ENCODE results near the gene DCAF17.

DNA sequence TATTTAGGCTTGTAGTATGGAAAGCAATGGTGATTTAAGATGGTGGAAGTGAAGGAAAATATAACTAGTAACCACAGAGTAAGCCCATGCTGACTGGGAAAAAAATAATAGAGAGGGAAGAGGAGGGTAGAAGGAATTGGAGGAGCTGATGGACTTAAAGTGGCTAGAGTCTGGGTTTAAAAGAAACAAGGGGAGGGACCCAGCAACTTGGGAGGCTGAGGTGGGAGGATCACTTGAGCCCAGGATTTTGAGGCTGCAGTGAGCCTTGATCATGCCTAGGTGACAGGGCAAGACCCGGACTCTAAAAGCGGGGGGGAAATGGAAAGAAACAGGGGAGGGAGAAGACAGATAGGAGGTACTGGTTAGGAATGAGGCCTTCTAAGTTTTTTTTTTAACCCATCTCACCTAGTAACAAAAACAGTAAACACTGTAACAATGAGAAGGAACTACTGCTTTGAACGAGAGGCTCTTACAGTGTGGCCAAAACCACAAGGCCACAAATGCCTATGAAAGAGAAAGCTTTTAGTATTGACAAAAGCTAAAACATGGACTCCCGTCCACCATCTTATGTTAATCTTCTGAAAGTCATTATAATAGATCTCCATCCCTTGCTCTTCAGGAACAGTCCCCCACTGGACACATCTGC is 26.9 kb upstream of the DCAF17 start:
- TF ChIP-seq, protein P1, sequence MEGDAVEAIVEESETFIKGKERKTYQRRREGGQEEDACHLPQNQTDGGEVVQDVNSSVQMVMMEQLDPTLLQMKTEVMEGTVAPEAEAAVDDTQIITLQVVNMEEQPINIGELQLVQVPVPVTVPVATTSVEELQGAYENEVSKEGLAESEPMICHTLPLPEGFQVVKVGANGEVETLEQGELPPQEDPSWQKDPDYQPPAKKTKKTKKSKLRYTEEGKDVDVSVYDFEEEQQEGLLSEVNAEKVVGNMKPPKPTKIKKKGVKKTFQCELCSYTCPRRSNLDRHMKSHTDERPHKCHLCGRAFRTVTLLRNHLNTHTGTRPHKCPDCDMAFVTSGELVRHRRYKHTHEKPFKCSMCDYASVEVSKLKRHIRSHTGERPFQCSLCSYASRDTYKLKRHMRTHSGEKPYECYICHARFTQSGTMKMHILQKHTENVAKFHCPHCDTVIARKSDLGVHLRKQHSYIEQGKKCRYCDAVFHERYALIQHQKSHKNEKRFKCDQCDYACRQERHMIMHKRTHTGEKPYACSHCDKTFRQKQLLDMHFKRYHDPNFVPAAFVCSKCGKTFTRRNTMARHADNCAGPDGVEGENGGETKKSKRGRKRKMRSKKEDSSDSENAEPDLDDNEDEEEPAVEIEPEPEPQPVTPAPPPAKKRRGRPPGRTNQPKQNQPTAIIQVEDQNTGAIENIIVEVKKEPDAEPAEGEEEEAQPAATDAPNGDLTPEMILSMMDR (IDR thresholded peaks at IDR 0.05), result no peak
- TF ChIP-seq POLR2AphosphoS5 (IDR thresholded peaks at IDR 0.05) (no peak), POLR2A (IDR thresholded peaks at IDR 0.05) (no peak), EP300 (IDR thresholded peaks at IDR 0.05) (no peak)
